ENCODE measurements around the gene TMEM154.

GRCh38 chr4:152668338-152668964 is 11.3 kb downstream of the TMEM154 start:
- no peak for TF ChIP-seq CTCF (IDR thresholded peaks at IDR 0.05; ENCODE audit: low read depth, low read length)
- TF ChIP-seq EZH2phosphoT487 (IDR thresholded peaks at IDR 0.05; ENCODE audit: low read depth): no peak
